OCI-LY3 (cell line): ENCODE measurements around the gene SERTAD3.

Experiments
- CTCF ChIP-seq: fragments of 200-600, 300-600 bp; sonication (generic); IDR thresholded peaks from 2 replicates; pipeline ENCODE4 v1.5.1; 2014; ENCODE audit warnings: antibody characterized with exemption, low read length, low read depth
- EZH2phosphoT487 ChIP-seq: fragments of 200-600 bp; shearing (Covaris generic); IDR thresholded peaks from 2 replicates; pipeline ENCODE4 v1.6.1; 2018; ENCODE audit warnings: antibody characterized with exemption, mixed run types, low read depth

GRCh38 chr19:40407714-40408597 lies 36.2 kb downstream of the SERTAD3 start:
- no peak for TF ChIP-seq CTCF
- no peak for TF ChIP-seq EZH2phosphoT487
